Cardiac fibroblast (primary cell): Measurements from ENCODE around the gene MUC6.

Experiments used
- DNase-seq, 2 donors: peaks; one replicate each; pipeline versions ENCODE4 v3.0.0 to v3.0.0-alpha.2; 2010; ENCODE audit warnings: low read depth in 2 of 2
- H3K4me3 ChIP-seq, 2 donors: replicated peaks in 1 of 2; 1 replicate in 1 of 2; 2 replicates in 1 of 2; pipeline ENCODE4 v1.5.1; 2011; ENCODE audit warnings: low read depth in 2 of 2, low read length in 2 of 2, mild to moderate bottlenecking in 2 of 2, moderate library complexity in 1 of 2
- TF ChIP-seq, protein P1 (sequence below): IDR thresholded peaks from one replicate; pipeline ENCODE4 v1.5.1; 2011; ENCODE audit warnings: low read depth, mild to moderate bottlenecking, low read length, inconsistent platforms

MUC6 gene

DNA sequence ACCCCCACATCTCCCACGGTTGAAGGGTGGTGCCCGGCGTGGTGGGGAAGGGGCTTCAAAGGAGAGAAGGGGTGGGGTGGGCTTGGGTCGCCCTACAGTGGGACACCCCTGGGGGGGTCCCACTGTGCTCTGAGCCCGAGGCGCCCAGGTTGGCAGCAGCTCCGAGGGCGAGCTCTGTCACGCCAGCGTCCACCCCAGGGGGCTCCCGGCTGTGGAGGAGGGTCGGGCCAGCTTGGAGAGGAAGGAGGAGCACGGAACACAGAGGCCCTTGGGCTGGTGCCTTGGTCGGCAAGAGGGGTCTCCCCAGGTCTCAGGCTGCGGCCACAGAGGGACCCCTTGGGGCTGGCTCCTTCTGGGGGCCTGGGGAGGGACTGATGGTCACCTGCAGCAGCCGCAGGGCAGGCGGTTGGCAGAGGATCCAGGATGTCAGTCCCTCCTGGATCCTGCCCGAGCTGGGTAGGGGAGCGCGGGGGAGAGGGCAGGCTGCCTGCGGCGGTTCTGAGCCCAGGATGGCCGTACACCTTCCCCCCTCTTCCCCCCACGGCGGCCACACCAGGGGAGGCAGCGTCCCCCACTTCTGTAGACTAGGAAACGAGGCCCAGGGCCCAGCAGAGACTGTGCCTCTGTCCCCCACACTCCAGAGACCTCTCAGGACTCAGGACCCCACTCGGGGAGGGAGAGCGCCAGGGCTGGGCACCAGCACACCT is 788 bp downstream of the MUC6 start:
- no peak for DNase-seq
- no peak overlapping the region for H3K4me3 ChIP-seq
- TF ChIP-seq, protein P1, sequence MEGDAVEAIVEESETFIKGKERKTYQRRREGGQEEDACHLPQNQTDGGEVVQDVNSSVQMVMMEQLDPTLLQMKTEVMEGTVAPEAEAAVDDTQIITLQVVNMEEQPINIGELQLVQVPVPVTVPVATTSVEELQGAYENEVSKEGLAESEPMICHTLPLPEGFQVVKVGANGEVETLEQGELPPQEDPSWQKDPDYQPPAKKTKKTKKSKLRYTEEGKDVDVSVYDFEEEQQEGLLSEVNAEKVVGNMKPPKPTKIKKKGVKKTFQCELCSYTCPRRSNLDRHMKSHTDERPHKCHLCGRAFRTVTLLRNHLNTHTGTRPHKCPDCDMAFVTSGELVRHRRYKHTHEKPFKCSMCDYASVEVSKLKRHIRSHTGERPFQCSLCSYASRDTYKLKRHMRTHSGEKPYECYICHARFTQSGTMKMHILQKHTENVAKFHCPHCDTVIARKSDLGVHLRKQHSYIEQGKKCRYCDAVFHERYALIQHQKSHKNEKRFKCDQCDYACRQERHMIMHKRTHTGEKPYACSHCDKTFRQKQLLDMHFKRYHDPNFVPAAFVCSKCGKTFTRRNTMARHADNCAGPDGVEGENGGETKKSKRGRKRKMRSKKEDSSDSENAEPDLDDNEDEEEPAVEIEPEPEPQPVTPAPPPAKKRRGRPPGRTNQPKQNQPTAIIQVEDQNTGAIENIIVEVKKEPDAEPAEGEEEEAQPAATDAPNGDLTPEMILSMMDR, result no peak

DNA sequence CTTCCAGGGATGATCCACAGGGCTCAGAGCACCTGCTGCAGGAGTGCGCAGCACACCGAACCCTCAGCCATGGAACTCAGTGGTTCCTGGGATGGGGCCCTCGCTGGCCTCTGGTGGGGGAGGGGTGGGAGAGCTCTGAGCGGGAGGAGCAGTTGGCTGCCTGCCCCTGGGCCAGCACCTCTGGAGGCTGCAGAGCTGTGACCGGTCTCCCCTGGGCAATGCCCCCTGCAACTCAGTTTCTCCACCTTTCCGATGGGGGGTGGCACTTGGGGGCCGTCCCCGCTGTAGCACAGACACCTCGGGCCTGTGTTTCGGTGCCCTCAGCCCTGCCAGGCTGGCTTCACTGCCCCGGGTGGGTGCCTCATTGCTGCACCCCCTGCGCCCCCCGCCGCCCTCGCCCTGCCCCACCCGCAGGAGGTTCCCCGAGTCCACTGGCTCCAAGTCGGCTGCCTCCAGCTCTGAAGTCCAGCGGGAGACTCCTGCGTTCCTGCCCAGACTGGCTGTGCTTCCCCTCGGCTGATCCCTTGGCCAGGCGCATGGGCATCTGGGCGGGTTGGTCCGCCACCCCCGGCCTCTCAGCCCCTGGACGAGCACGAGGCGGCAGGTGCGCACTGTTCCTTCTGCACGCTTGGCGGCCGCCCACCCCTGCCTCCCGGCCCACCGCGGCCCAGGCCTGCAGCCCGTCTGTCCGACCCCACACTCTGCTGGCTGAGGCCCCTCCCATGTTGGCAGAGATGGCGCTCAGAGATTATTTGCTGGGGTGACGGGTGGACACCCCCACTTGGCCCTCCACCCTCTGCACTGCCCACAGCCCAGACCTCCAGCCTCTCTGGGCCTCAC is 1.8 kb downstream of the MUC6 start:
- TF ChIP-seq, protein P1, result no peak
- no peak for DNase-seq
- H3K4me3 ChIP-seq, result no peak overlapping the region

DNA sequence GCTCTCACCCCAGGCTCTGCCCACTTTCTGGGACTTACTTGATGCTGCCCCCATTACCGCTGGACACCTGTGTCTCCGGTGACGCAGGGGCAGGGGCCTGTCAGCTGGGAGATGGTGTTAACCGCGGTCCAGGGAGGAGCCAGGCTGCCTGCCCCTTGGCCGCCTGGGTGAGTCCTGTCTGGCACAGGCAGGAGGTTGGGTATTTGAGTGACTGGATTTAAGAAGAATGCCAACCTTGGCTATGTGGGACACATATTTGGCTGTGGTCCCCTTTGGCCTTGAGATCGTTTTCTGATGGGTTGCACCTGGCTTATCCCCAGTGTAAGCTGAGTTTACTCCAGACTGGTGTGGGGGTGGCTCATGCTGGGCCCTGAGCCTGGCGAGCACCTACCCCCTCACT is 2.5 kb downstream of the MUC6 start:
- TF ChIP-seq, protein P1, result no peak
- no peak for DNase-seq
- H3K4me3 ChIP-seq, result no peak overlapping the region

DNA sequence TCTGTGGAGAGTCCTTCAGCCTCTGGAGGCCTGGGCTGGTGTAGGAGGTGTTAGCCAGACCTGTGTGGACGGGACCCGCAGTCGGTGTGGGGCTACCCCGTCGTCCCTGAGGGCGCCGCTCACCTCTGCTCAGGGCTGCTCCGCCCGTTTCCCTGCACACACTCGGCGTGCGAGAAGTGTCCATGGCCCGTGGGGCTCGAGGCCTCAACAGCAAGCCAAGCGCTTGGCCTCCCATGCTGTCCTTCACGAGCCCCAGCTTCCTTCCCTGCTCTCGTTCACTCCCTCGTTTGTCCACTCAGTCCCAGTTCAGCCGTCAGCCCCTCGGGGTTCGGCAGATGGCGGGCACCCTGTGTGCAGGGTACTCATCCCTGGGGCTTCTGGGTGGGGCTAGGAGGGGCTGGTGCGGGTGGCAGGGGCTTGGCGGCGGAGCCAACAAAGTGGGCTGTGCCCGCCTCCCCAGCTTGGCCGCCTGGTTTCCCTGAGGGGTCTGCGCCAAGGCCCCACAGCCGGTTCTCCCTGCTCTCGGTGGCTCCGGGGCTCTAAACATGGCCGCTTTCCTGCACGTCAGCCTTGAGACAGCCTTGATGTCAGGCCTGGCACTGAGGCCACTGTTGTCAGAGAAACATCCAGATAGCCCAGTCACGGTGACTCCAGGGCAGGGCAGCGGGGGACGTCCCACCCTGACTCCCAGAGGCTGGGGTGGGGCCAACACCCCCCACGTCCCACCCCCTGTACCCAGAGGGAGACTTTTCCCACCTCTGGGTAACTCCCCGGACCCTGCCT is 3.3 kb downstream of the MUC6 start:
- DNase-seq, result no peak
- no peak overlapping the region for H3K4me3 ChIP-seq
- TF ChIP-seq, protein P1, result no peak

DNA sequence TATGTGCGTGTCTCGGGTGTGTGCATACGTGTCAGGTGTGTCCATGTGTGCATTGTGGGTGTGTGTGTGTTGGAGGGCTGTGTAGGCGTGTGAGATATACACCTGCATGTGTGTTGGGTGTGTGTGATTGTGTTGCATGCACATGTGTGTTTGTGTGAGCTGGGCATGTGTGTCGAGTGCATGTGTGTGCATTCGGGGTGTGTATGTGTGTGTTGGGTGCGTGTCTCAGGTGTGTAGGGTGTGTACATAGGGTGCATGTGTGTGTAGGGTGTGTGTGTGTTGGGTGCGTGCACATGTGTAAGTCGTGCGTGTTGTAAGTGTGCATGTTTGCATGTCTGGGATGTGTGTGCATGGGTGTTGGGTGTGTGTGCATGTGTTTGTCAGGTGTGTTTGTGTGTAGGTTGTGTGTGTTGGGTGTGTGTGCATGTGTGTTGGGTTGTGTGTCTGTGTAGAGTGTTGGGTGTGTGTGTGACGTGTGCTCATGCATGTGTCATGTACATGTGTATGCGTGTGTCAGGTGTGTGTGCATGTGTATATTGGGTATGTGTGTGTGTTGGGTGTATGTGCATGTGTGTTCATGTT is 4.1 kb downstream of the MUC6 start:
- TF ChIP-seq, protein P1, result no peak
- no peak for DNase-seq
- no peak overlapping the region for H3K4me3 ChIP-seq

DNA sequence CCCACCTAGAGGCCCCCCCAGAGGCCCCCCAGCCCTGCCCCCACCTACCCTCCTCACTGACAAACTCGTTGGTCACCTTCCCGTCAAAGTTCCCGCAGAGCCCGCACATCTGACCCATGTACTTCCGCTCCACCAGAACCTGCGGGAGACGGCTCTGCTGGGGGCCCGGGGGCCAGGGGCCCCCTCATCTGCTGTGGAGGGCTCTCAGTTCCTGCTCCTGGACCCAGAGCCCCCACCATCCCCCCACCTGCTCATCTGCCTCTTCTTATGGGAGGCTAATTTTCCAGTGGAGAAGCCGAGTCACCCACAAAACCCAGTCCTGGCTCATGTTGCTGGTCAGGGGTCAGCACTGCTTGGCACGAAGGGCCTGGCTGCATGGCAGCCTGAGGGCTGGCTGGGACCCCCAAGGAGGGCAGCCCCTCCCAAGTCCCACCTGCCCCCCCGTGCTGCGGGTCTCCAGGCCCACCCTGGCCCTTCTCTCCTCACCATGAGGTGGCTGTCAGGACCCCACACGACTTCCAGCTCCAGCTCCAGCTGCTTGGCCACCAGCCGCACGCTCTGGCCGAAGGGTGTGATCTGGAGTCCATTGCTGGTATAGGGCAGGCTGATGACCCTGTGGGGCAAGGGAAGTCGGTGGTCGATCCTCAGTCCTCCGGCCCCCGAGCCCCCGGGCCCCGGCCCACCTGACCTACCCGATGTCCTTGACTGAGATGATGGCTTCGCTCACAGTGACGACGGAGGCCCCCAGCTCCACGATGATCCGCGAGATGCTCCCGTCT is 5.2 kb downstream of the MUC6 start:
- DNase-seq, result no peak
- TF ChIP-seq, protein P1, result no peak
- H3K4me3 ChIP-seq, result no peak overlapping the region
